ENCODE data around the gene SLC2A6.

Gene SLC2A6

DNA sequence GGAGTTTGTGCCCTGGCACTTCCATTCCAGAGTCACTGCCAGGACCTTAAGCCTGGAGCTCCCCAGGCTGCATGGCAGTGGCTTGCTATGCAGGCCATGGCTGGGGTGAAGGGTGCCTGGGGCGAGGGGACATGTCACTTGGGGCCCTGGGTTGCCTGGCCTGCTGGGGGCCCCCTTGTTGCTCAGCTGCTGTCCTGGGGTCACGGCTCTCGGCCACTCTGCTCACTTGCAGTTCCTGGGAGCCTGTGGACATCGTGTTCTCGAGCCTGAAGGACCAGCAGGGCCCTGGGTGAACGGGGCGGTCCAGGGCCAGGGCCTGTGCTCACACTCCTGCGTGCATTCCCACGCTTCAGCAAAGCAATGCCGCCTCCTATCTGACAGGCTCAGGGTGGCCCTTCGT lies 14.5 kb upstream of the SLC2A6 start:
- Histone ChIP-seq H3K9ac (ENCODE audit: low read length) (no peak overlapping the region), H3K4me3 (ENCODE audit: low read length) (no peak overlapping the region), H3K9me3 (ENCODE audit: control insufficient read depth, low read length) (no peaks in the 10 kb centered on the region), H3K36me3 (ENCODE audit: control insufficient read depth, insufficient read depth, low read length, severe bottlenecking) (no peaks in the 10 kb centered on the region), H3K4me1 (ENCODE audit: control insufficient read depth, insufficient read depth, low read length) (peaks cover 4% of the 10 kb centered on the region), H3K27me3 (replicated peaks; ENCODE audit: control insufficient read depth, insufficient read depth, low read length) (peaks cover 46% of the 10 kb centered on the region)
- no peak for DNase-seq (ENCODE audit: low read depth)

DNA sequence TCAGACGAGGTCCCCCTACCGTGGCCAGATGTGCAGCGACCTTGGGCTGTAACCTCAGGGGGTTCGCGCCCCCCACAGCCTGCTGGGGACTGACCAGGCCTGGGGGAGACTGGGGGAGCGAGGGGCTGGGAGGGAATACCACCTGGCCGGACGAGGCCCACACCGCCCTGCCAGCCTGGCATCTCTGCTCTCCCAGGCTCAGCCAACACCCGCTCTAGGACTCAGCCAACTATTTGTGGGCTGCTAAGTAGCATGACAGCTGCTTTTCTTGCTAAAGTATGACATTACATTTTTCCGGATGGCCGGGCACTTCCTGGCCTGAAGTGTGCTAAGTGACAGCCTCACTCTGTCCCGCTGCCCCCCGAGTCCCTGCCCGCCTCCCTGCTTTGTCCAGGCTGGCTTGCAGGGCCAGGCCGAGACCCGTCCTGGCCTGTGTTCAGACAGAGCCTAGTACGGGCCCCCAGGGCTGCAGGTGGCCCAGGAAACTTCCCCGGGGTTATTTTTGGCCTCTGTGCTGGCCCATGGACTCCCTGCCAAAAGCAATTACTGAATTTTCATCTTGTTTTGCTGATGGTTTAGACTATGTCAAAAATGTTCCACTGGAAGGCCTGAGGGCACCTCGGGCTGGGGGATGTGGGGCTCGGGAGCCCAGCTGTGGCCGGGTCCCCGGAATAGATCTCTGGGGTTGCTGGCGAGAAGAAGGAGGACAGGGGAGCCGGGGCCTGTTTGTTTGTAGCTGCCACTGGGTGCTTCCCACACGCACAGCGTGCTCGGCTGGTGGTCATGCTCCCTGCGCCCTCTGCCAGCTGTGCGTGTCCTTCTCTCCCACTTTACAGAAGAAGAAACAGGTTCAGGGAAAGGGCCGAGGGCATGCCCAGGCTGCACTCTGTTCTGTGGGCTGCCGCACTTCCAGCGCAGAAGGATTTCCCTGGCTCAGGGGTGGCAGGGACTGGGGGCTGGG lies 13.4 kb upstream of the SLC2A6 start:
- Histone ChIP-seq H3K9ac (ENCODE audit: low read length) (no peak overlapping the region), H3K4me3 (ENCODE audit: low read length) (no peak overlapping the region), H3K36me3 (ENCODE audit: control insufficient read depth, insufficient read depth, low read length, severe bottlenecking) (no peaks in the 10 kb centered on the region), H3K9me3 (ENCODE audit: control insufficient read depth, low read length) (no peaks in the 10 kb centered on the region), H3K27me3 (replicated peaks; ENCODE audit: control insufficient read depth, insufficient read depth, low read length) (peaks cover 37% of the 10 kb centered on the region), H3K4me1 (ENCODE audit: control insufficient read depth, insufficient read depth, low read length) (peaks cover 4% of the 10 kb centered on the region)
- peak; percentile 40 for DNase-seq (ENCODE audit: low read depth)

DNA sequence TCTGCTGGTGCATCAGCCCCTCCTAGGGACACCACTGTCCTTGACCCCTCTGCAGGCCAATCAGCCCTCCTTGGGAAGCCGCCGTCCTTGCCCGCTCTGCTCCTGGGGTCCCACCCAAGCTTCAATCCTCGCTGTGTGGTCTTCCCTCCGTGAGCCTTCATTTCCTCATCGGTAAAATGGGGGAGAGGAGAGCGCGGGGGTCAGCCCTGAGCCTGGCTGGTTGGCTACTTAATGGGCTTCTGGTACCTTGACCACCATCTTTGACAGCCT lies 12.7 kb upstream of the SLC2A6 start:
- DNase-seq (ENCODE audit: low read depth), result no peak
- no peaks in the 10 kb centered on the region for H3K36me3 ChIP-seq (ENCODE audit: control insufficient read depth, insufficient read depth, low read length, severe bottlenecking)
- no peak overlapping the region for H3K9ac ChIP-seq (ENCODE audit: low read length)
- H3K4me3 ChIP-seq (ENCODE audit: low read length), result no peak overlapping the region
- no peaks in the 10 kb centered on the region for H3K9me3 ChIP-seq (ENCODE audit: control insufficient read depth, low read length)
- peaks cover 32% of the 10 kb centered on the region for H3K27me3 ChIP-seq (replicated peaks; ENCODE audit: control insufficient read depth, insufficient read depth, low read length)
- H3K4me1 ChIP-seq (ENCODE audit: control insufficient read depth, insufficient read depth, low read length), result no peaks in the 10 kb centered on the region

GRCh38 chr9:133490865-133491655 lies 12.2 kb upstream of the SLC2A6 start:
- peaks cover 26% of the 10 kb centered on the region for H3K27me3 ChIP-seq (replicated peaks; ENCODE audit: control insufficient read depth, insufficient read depth, low read length)
- DNase-seq (ENCODE audit: low read depth), result no peak
- no peaks in the 10 kb centered on the region for H3K4me1 ChIP-seq (ENCODE audit: control insufficient read depth, insufficient read depth, low read length)
- H3K4me3 ChIP-seq (ENCODE audit: low read length), result no peak overlapping the region
- H3K9ac ChIP-seq (ENCODE audit: low read length), result no peak overlapping the region
- H3K36me3 ChIP-seq (ENCODE audit: control insufficient read depth, insufficient read depth, low read length, severe bottlenecking), result no peaks in the 10 kb centered on the region
- no peaks in the 10 kb centered on the region for H3K9me3 ChIP-seq (ENCODE audit: control insufficient read depth, low read length)

DNA sequence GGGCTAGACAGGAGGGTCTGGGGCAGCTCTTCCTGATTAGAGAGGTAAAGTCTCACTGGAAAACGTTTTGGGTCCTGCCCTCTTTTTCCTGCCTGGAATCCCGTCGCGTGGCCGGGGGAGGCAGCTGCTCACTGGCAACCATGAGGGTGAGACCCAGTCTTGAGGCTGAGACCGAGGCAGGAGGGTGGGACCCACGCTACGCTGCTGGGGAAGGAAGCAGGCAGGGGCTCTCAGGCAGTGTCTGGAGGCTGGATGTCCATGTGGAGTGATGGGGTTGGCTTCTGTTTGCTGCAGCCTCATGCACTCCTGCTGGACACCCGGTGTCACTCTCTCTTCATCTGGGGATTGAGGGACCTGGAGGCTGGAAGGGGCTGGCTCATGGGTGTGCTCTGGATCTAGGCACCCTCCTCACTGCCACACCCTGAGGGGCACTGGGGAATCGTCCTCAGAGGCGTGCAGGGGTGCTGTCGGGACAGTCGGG lies 11.3 kb upstream of the SLC2A6 start:
- H3K9ac ChIP-seq (ENCODE audit: low read length), result no peak overlapping the region
- DNase-seq (ENCODE audit: low read depth), result no peak
- no peaks in the 10 kb centered on the region for H3K9me3 ChIP-seq (ENCODE audit: control insufficient read depth, low read length)
- no peaks in the 10 kb centered on the region for H3K4me1 ChIP-seq (ENCODE audit: control insufficient read depth, insufficient read depth, low read length)
- H3K27me3 ChIP-seq (replicated peaks; ENCODE audit: control insufficient read depth, insufficient read depth, low read length), result peaks cover 21% of the 10 kb centered on the region
- H3K4me3 ChIP-seq (ENCODE audit: low read length), result no peak overlapping the region
- no peaks in the 10 kb centered on the region for H3K36me3 ChIP-seq (ENCODE audit: control insufficient read depth, insufficient read depth, low read length, severe bottlenecking)

GRCh38 chr9:133489253-133490190 lies 10.6 kb upstream of the SLC2A6 start:
- Histone ChIP-seq H3K27me3 (replicated peaks; ENCODE audit: control insufficient read depth, insufficient read depth, low read length) (peaks cover 16% of the 10 kb centered on the region), H3K4me3 (ENCODE audit: low read length) (no peak overlapping the region), H3K9ac (ENCODE audit: low read length) (no peak overlapping the region), H3K4me1 (ENCODE audit: control insufficient read depth, insufficient read depth, low read length) (no peaks in the 10 kb centered on the region), H3K36me3 (ENCODE audit: control insufficient read depth, insufficient read depth, low read length, severe bottlenecking) (no peaks in the 10 kb centered on the region), H3K9me3 (ENCODE audit: control insufficient read depth, low read length) (no peaks in the 10 kb centered on the region)
- DNase-seq (ENCODE audit: low read depth), result no peak

- no peaks in the 10 kb centered on the region for H3K36me3 ChIP-seq (ENCODE audit: control insufficient read depth, insufficient read depth, low read length, severe bottlenecking)
- no peak for DNase-seq (ENCODE audit: low read depth)
- H3K27me3 ChIP-seq (replicated peaks; ENCODE audit: control insufficient read depth, insufficient read depth, low read length), result peaks cover 15% of the 10 kb centered on the region
- no peaks in the 10 kb centered on the region for H3K9me3 ChIP-seq (ENCODE audit: control insufficient read depth, low read length)
- no peak overlapping the region for H3K9ac ChIP-seq (ENCODE audit: low read length)
- no peaks in the 10 kb centered on the region for H3K4me1 ChIP-seq (ENCODE audit: control insufficient read depth, insufficient read depth, low read length)
- no peak overlapping the region for H3K4me3 ChIP-seq (ENCODE audit: low read length)
These were observed 9.9 kb upstream of the SLC2A6 start for GRCh38 chr9:133488686-133489252.

- Histone ChIP-seq H3K36me3 (ENCODE audit: control insufficient read depth, insufficient read depth, low read length, severe bottlenecking) (no peaks in the 10 kb centered on the region), H3K27me3 (replicated peaks; ENCODE audit: control insufficient read depth, insufficient read depth, low read length) (peaks cover 19% of the 10 kb centered on the region), H3K9me3 (ENCODE audit: control insufficient read depth, low read length) (no peaks in the 10 kb centered on the region), H3K4me1 (ENCODE audit: control insufficient read depth, insufficient read depth, low read length) (no peaks in the 10 kb centered on the region), H3K9ac (ENCODE audit: low read length) (no peak overlapping the region), H3K4me3 (ENCODE audit: low read length) (no peak overlapping the region)
- no peak for DNase-seq (ENCODE audit: low read depth)
These were observed 8.4 kb upstream of the SLC2A6 start for GRCh38 chr9:133487331-133487725.

DNA sequence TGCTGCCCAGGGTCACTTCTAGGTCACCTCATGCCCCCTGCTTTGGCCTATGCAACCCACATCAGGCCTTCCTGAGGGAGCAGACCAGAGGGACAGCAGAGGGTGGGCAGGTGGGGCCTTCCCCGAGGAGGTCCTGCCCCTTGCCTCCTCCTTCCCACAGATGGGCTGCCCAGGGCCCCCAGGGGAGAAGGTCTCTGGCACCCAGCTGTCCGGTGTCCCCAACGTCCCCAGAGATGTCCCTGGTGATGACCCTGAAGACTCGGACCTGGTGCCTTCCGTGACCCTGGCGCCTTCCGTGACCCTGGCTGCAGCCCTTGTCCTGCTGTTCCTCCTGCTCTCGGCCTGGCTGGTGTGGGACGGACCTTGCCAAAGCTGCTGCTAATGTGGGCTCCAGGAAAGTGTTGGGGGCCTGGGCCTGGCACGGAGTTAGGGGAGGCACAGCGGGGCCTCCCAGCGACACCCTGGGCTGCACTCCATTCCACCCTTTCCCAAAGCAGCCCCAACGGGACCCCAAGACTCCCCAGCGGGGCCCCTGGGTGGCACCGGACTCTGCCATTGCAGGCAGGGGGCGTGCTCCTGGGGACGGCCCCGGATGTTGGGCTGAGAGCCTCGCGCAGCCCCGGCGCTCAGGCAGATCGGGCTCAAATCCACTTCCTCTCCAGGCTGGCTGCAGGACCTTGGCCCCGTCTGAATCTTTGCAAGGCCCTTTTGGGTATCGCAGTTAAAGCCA lies 6.8 kb upstream of the SLC2A6 start:
- no peaks in the 10 kb centered on the region for H3K4me1 ChIP-seq (ENCODE audit: control insufficient read depth, insufficient read depth, low read length)
- H3K4me3 ChIP-seq (ENCODE audit: low read length), result no peak overlapping the region
- H3K36me3 ChIP-seq (ENCODE audit: control insufficient read depth, insufficient read depth, low read length, severe bottlenecking), result no peaks in the 10 kb centered on the region
- peaks cover 12% of the 10 kb centered on the region for H3K27me3 ChIP-seq (replicated peaks; ENCODE audit: control insufficient read depth, insufficient read depth, low read length)
- DNase-seq (ENCODE audit: low read depth), result no peak
- H3K9me3 ChIP-seq (ENCODE audit: control insufficient read depth, low read length), result no peaks in the 10 kb centered on the region
- H3K9ac ChIP-seq (ENCODE audit: low read length), result no peak overlapping the region

DNA sequence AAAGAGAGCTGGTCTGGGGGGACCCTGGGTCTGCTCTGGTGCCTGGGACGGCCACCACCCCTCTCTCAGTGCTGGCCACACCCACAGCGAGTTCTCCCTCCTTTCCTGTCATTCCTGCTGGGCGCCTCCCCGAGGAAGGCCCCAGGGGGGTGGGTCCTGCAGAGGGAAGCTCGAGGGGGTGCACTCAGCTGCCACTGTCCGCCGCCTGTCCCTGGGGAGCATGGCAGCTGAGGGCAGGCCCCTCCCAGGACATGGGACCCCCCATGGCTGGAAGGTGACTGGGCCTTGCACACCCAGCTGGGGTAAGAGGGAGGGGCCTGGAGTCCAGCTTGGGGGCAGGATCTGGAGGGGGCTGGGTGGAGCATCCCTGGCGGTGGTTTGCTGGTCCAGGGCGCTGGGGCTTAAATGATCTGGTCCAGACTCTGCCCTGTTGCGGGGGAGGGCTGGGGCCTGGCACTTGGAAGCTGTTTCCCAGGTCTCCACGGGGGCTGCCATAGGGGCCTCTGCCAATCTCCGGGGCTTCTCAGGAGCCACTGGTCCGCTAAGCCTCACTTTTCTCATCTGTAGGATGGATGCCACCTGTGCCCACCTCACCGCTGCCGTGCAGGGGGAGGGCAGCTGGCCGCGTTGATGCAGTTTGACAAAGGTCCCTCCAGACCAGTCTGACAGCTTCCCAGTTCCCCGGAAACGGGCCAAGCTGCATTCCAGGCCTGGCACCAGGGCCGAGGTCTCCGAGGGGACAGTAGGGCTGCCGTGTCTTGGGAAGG lies 6.0 kb upstream of the SLC2A6 start:
- Histone ChIP-seq H3K9me3 (ENCODE audit: control insufficient read depth, low read length) (no peaks in the 10 kb centered on the region), H3K27me3 (replicated peaks; ENCODE audit: control insufficient read depth, insufficient read depth, low read length) (peaks cover 12% of the 10 kb centered on the region), H3K4me3 (ENCODE audit: low read length) (no peak overlapping the region), H3K9ac (ENCODE audit: low read length) (no peak overlapping the region), H3K4me1 (ENCODE audit: control insufficient read depth, insufficient read depth, low read length) (no peaks in the 10 kb centered on the region), H3K36me3 (ENCODE audit: control insufficient read depth, insufficient read depth, low read length, severe bottlenecking) (no peaks in the 10 kb centered on the region)
- DNase-seq (ENCODE audit: low read depth), result no peak

All from adipocyte (in vitro differentiated cells).